ENCODE data around the gene CCNY.

DNA sequence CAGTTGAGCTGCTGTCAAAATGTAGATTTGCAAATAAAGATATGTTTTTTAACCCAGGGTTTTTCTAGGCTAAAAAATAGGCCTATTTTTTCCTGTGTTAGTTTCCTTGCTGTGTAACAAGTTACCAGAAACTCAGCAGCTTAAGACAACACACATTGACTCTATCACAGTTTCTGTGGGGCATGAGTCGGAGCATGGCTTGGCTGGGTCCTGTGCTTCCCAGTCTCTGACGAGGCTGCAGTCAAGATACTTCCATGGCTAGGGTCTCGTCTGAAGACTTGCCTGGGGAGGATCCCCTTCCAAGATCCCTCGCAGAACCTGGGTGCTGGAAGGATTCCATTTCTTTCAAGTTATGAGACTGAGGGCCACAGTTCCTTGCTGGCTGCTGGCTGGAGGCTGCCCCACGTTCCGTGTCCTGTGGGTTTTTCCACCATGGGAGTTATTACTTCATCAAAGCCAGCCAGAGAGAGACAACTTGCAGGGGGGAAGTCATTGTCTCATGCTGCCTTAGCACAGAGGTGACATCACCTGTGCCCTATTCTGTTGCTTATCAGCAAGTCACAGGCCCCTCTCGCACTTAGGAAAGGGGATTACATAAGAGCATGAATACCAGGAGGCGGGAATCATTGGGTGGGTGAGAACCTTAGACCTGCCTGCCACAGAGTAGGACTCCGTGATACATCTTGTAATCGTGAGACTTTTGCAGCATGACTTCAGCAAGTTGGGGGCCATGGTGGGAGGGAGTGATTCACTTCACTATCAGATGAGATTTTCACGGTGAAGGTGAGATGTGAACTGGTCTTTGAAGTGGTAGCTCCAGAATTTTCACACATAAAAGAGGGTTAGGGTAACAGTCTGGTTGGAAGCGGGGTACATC, 77.9 kb downstream of the CCNY start:
- TF ChIP-seq JUN (CRISPR knock-in tag; IDR thresholded peaks at IDR 0.05): no peak
- TF ChIP-seq, protein P1, sequence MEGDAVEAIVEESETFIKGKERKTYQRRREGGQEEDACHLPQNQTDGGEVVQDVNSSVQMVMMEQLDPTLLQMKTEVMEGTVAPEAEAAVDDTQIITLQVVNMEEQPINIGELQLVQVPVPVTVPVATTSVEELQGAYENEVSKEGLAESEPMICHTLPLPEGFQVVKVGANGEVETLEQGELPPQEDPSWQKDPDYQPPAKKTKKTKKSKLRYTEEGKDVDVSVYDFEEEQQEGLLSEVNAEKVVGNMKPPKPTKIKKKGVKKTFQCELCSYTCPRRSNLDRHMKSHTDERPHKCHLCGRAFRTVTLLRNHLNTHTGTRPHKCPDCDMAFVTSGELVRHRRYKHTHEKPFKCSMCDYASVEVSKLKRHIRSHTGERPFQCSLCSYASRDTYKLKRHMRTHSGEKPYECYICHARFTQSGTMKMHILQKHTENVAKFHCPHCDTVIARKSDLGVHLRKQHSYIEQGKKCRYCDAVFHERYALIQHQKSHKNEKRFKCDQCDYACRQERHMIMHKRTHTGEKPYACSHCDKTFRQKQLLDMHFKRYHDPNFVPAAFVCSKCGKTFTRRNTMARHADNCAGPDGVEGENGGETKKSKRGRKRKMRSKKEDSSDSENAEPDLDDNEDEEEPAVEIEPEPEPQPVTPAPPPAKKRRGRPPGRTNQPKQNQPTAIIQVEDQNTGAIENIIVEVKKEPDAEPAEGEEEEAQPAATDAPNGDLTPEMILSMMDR (IDR thresholded peaks at IDR 0.05): no peak
- TF ChIP-seq ESRRA (CRISPR knock-in tag; IDR thresholded peaks at IDR 0.05; ENCODE audit: borderline replicate concordance): no peak
- TF ChIP-seq ZNF416 (CRISPR knock-in tag; IDR thresholded peaks at IDR 0.05): no peak
- no peak for TF ChIP-seq ZNF281 (CRISPR knock-in tag; IDR thresholded peaks at IDR 0.05)
- no peak for TF ChIP-seq NR1H2 (CRISPR knock-in tag; IDR thresholded peaks at IDR 0.05)
- TF ChIP-seq, protein P2, sequence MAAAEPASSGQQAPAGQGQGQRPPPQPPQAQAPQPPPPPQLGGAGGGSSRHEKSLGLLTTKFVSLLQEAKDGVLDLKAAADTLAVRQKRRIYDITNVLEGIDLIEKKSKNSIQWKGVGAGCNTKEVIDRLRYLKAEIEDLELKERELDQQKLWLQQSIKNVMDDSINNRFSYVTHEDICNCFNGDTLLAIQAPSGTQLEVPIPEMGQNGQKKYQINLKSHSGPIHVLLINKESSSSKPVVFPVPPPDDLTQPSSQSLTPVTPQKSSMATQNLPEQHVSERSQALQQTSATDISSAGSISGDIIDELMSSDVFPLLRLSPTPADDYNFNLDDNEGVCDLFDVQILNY (CRISPR knock-in tag; IDR thresholded peaks at IDR 0.05): no peak
- no peak for TF ChIP-seq FOXJ3 (CRISPR knock-in tag; IDR thresholded peaks at IDR 0.05; ENCODE audit: borderline replicate concordance)
- TF ChIP-seq E2F1 (CRISPR knock-in tag; IDR thresholded peaks at IDR 0.05): no peak

All from WTC11 (cell line).